Neutrophil (primary cell): ENCODE results near the gene FGD2.

Source experiments
- H3K27ac ChIP-seq: fragments of 200-600 bp; sonication (generic); 2 replicates; pipeline ENCODE4 v1.5.1; 2016; ENCODE audit warnings: mild to moderate bottlenecking, moderate library complexity
- H3K27me3 ChIP-seq: fragments of 200-600 bp; sonication (generic); 2 replicates; pipeline ENCODE4 v1.6.0; 2016; ENCODE audit warnings: mild to moderate bottlenecking
- H3K36me3 ChIP-seq: fragments of 200-600 bp; sonication (generic); 2 replicates; pipeline ENCODE4 v1.5.1; 2017
- H3K4me1 ChIP-seq, 2 experiments: fragments of 200-600 bp in 1 of 2; sonication (generic) in 1 of 2; 1 replicate in 1 of 2; 2 replicates in 1 of 2; pipeline versions ENCODE4 v1.5.1 to v1.6.1; 2013 to 2016; ENCODE audit warnings: low read depth in 1 of 2, low read length in 1 of 2, mild to moderate bottlenecking in 1 of 2, moderate library complexity in 1 of 2; ENCODE audit not compliant: control insufficient read depth in 1 of 2, insufficient read depth in 1 of 2
- H3K4me3 ChIP-seq, 2 experiments: fragments of 200-600 bp in 1 of 2; sonication (generic) in 1 of 2; 1 replicate in 1 of 2; 2 replicates in 1 of 2; pipeline ENCODE4 v1.5.1; 2013 to 2016; ENCODE audit warnings: low read depth in 1 of 2, low read length in 1 of 2, mild to moderate bottlenecking in 1 of 2, moderate library complexity in 1 of 2
- H3K9me3 ChIP-seq: fragments of 200-600 bp; sonication (generic); 2 replicates; pipeline ENCODE4 v1.5.1; 2016
- TF ChIP-seq, protein P1 (sequence below): fragments of 200-600 bp; sonication (generic); IDR thresholded peaks from 2 replicates; pipeline ENCODE4 v1.5.1; 2016; ENCODE audit warnings: antibody characterized with exemption

Gene FGD2

DNA sequence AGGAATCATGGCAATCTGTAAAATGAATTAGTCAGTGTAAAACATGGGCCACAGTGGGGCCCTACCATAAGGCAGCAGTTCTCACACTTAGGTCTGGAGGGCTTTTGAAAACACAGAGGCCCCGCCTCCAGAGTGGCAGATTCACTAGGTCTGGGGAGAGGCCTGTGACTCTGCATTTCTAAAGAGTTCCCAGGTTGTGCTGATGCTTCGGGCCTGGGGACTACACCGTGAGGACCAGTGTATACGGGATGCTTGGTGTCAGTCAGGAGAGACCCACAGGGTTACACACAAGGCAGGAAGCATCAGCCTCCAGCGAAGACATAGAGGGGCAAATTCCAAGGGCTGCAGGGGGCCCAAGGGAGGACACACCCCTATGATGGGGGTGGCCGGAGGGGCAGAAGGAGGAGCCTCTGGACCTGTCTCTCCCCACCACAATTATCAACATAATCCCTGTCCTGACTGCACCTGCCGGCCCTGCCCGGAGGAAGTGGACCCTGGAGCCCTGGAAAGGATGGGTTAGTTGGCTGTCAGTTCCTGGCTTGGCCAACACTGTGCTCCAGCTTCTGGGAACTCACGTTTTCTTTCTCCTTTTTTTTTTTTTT lies 46.7 kb downstream of the FGD2 start:
- TF ChIP-seq, protein P1, sequence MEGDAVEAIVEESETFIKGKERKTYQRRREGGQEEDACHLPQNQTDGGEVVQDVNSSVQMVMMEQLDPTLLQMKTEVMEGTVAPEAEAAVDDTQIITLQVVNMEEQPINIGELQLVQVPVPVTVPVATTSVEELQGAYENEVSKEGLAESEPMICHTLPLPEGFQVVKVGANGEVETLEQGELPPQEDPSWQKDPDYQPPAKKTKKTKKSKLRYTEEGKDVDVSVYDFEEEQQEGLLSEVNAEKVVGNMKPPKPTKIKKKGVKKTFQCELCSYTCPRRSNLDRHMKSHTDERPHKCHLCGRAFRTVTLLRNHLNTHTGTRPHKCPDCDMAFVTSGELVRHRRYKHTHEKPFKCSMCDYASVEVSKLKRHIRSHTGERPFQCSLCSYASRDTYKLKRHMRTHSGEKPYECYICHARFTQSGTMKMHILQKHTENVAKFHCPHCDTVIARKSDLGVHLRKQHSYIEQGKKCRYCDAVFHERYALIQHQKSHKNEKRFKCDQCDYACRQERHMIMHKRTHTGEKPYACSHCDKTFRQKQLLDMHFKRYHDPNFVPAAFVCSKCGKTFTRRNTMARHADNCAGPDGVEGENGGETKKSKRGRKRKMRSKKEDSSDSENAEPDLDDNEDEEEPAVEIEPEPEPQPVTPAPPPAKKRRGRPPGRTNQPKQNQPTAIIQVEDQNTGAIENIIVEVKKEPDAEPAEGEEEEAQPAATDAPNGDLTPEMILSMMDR = no peak
- H3K27me3 ChIP-seq = no peaks in the 10 kb centered on the region
- H3K27ac ChIP-seq = peak overlapping the region; percentile 94

DNA sequence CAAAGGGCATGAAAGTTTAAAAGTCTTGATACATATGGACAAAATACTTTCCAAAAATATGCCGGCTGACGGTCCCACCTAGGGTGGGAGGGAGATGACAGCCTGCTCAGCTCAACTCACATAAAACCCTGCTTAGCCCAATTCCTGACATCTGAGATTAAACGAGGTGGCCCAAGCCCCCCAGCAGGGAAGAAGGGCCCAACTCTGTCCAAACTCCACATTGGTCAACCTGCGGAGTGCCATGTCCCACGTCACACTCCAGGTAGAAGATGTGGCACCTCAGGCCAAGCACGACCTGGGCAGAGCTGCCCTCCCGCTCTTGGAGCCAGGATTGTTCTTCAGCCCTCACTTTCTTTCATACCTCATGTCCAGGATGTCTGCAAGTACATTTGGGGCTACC lies 48.2 kb downstream of the FGD2 start:
- no peaks in the 10 kb centered on the region for H3K9me3 ChIP-seq
- TF ChIP-seq, protein P1 = no peak
- peaks cover 51 to 68% of the 10 kb centered on the region in 2 experiments for H3K4me1 ChIP-seq
- no peaks in the 10 kb centered on the region for H3K27me3 ChIP-seq
- H3K4me3 ChIP-seq = no peak overlapping the region
- H3K27ac ChIP-seq = no peak overlapping the region
- H3K36me3 ChIP-seq = no peaks in the 10 kb centered on the region

More for the DNA sequence above, 46.7 kb downstream of the FGD2 start:
- H3K36me3 ChIP-seq = no peaks in the 10 kb centered on the region
- peak overlapping the region; percentile 58 for H3K4me3 ChIP-seq
- no peaks in the 10 kb centered on the region for H3K9me3 ChIP-seq
- peaks cover 55 to 79% of the 10 kb centered on the region in 2 experiments for H3K4me1 ChIP-seq

DNA sequence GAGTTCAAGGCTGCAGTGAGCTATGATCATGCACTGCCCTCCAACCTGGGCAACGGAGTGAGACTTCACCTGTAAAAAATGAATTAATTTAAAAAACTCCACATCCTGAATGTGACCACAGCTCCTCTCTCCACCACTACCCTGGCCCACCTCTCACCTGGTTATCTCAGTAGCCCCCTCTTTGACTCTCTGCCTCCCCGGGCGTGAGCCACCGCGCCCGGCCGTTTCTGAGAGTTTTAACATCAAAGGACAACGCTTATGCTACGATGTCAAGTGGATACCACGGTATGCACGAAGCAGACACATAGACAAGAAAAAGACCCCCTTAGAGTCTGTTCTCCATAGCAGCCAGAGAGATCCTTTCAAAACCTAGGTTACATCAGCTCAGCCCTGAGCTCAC lies 48.7 kb downstream of the FGD2 start:
- H3K27me3 ChIP-seq = no peaks in the 10 kb centered on the region
- TF ChIP-seq, protein P1 = no peak

DNA sequence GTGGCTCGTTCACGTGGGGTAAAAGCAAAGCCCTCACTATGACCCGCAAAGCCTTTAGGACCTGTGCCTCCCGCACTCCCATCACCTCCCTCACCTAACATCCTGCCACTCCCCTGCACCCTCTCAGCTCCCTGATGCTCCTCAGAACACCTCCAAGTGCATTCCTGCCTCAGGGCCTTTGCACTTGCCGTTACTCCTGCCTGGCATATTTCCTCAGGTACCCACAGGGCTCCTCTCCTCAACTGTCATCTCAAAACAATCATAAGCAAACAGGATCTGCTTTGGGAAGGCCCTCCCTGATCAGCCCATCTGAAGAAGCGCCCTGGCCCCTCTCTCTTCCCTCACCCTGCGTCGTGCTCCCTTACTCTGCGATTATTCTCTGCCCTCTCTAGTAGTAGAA lies 49.1 kb downstream of the FGD2 start:
- Histone ChIP-seq H3K9me3 (no peaks in the 10 kb centered on the region), H3K27ac (no peak overlapping the region), H3K27me3 (no peaks in the 10 kb centered on the region), H3K4me3 (no peak overlapping the region), H3K4me1 (peaks cover 46 to 59% of the 10 kb centered on the region in 2 experiments), H3K36me3 (no peaks in the 10 kb centered on the region)
- TF ChIP-seq, protein P1 = no peak

More for the DNA sequence above, 48.7 kb downstream of the FGD2 start:
- H3K27ac ChIP-seq = no peak overlapping the region
- H3K4me3 ChIP-seq = no peak overlapping the region
- no peaks in the 10 kb centered on the region for H3K36me3 ChIP-seq
- no peaks in the 10 kb centered on the region for H3K9me3 ChIP-seq
- H3K4me1 ChIP-seq = peaks cover 46 to 63% of the 10 kb centered on the region in 2 experiments

DNA sequence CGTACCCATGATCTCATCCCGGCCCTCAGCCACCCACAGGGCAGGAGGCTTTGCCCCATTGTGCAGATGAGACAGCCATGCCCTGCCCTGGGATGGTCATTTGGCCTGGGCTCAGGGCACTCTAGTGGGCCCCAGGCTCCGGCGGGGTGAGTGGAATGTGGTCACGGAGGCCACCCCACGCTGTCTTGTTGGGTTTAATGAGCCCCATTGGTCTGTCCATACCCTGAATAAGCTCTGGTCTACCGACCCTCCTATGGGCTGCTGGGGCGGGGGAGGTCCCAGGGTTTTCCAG lies 50.6 kb downstream of the FGD2 start:
- no peaks in the 10 kb centered on the region for H3K9me3 ChIP-seq
- no peaks in the 10 kb centered on the region for H3K27me3 ChIP-seq
- no peak overlapping the region for H3K4me3 ChIP-seq
- H3K27ac ChIP-seq = no peak overlapping the region
- no peaks in the 10 kb centered on the region for H3K36me3 ChIP-seq
- peaks cover 35 to 44% of the 10 kb centered on the region in 2 experiments for H3K4me1 ChIP-seq
- TF ChIP-seq, protein P1 = no peak
